ENCODE data around the gene PPP1R12C.

GRCh38 chr19:55136399-55137102 lies 19.1 kb upstream of the PPP1R12C start:
- TF ChIP-seq CTCF (IDR thresholded peaks at IDR 0.05) (no peak), ZFX (IDR thresholded peaks at IDR 0.05; ENCODE audit: borderline replicate concordance) (no peak)
